ENCODE results near the gene PRKG2. TPM values are rescaled to one million over a fixed set of nuclear protein-coding genes. Genes with fewer than 3 reads are reported as not detected.

Gene PRKG2
- total and polyA plus RNA-seq, 2 donors (not counting 3 experiments of a cell fraction or from before 2014, with no cell fraction given): not detected

DNA sequence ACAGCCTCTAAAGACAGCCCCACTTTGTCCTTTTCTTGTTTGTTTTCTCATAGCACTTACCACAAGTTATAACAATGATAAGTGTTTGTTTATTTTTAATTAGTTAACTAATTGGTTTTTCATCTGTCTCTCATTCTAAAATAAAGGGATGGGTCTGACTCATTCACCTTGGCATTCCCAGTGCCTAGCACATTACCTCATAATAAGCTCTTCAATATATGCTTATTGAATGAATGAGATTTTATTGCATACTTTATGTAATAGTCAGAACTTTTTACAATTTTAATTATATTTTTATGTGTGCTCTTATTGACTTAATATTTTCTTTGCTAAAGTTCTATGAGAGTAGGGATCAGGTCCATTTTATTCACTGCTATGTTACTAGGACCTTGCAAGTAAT is 22.8 kb upstream of the PRKG2 start:
- TF ChIP-seq GATA2 (IDR thresholded peaks at IDR 0.05; ENCODE audit: insufficient read depth, insufficient read length, low read depth, low read length) (no peak), FOS (IDR thresholded peaks at IDR 0.05; ENCODE audit: borderline replicate concordance, insufficient read depth, low read length) (no peak), JUN (IDR thresholded peaks at IDR 0.05; ENCODE audit: borderline replicate concordance, insufficient read depth, insufficient read length, low read depth) (no peak), POLR2A (IDR thresholded peaks at IDR 0.05; ENCODE audit: low read depth, low read length) (no peak), MYC (IDR thresholded peaks at IDR 0.05; ENCODE audit: low read depth, low read length) (no peak), EZH2 (IDR thresholded peaks at IDR 0.05; ENCODE audit: borderline replicate concordance, low read depth, low read length, severe bottlenecking) (no peak), POLR2AphosphoS5 (IDR thresholded peaks at IDR 0.05; ENCODE audit: insufficient read depth, low read depth, low read length) (no peak), MAX (IDR thresholded peaks at IDR 0.05; ENCODE audit: insufficient read depth, insufficient read length) (no peak)
- TF ChIP-seq, protein P1, sequence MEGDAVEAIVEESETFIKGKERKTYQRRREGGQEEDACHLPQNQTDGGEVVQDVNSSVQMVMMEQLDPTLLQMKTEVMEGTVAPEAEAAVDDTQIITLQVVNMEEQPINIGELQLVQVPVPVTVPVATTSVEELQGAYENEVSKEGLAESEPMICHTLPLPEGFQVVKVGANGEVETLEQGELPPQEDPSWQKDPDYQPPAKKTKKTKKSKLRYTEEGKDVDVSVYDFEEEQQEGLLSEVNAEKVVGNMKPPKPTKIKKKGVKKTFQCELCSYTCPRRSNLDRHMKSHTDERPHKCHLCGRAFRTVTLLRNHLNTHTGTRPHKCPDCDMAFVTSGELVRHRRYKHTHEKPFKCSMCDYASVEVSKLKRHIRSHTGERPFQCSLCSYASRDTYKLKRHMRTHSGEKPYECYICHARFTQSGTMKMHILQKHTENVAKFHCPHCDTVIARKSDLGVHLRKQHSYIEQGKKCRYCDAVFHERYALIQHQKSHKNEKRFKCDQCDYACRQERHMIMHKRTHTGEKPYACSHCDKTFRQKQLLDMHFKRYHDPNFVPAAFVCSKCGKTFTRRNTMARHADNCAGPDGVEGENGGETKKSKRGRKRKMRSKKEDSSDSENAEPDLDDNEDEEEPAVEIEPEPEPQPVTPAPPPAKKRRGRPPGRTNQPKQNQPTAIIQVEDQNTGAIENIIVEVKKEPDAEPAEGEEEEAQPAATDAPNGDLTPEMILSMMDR (IDR thresholded peaks at IDR 0.05; ENCODE audit: extremely low read depth in 1 of 2, insufficient read depth in 1 of 2, low read depth in 1 of 2, low read length in 2 of 2): no peak
- ChIA-PET CTCF (no interaction called here), POLR2A (no interaction called here)
- Histone ChIP-seq H2AFZ (ENCODE audit: low read depth, low read length) (no peak overlapping the region), H3K79me2 (ENCODE audit: control insufficient read depth, insufficient read depth, low read length) (no peaks in the 10 kb centered on the region), H3K9me1 (replicated peaks; ENCODE audit: control insufficient read depth, extremely low read depth, insufficient read depth, low read length) (no peaks in the 10 kb centered on the region), H3K4me2 (ENCODE audit: insufficient read depth, low read length) (no peak overlapping the region), H3K4me1 (ENCODE audit: control insufficient read depth, extremely low read depth, insufficient read depth, low read length) (no peaks in the 10 kb centered on the region), H3K27ac (ENCODE audit: insufficient read depth, low read depth, low read length) (no peak overlapping the region), H3K9ac (replicated peaks; ENCODE audit: extremely low read depth, insufficient read depth, low read length) (no peak overlapping the region), H3K4me3 (replicated peaks in 1 of 3; ENCODE audit: insufficient read depth in 1 of 3, low read depth in 1 of 3, low read length in 3 of 3) (no peak overlapping the region), H3K27me3 (ENCODE audit: control insufficient read depth in 2 of 2, insufficient read depth in 2 of 2, low read length in 2 of 2) (no peaks in the 10 kb centered on the region), H3K36me3 (ENCODE audit: control insufficient read depth in 2 of 2, extremely low read depth in 1 of 2, insufficient read depth in 2 of 2, low read length in 2 of 2) (no peaks in the 10 kb centered on the region), H4K20me1 (replicated peaks; ENCODE audit: control insufficient read depth, extremely low read depth, insufficient read depth, low read length) (no peaks in the 10 kb centered on the region), H3K9me3 (replicated peaks; ENCODE audit: control insufficient read depth, insufficient read depth, low read length) (no peaks in the 10 kb centered on the region)
- no peak for FAIRE-seq
- dilution Hi-C loops (cut with MboI; ENCODE audit: extremely low pct_ligation_motif_present, low sequenced_read_pairs): no loop called here
- intact Hi-C loops (cut with micrococcal nuclease): no loop called here
- no TSS peak for BruUV-seq (replicated peaks)
- DNase-seq (ENCODE audit: low read depth, low spot score): no peak

All from endothelial cell of umbilical vein (primary cell).